GM12878 (cell line): ENCODE data around the gene NOC2L. TPM values are rescaled to one million over a fixed set of nuclear protein-coding genes. Genes with fewer than 3 reads are reported as not detected.

ENCODE experiments used
- ATAC-seq: fragments of 200-7000 bp; cut with Tn5 transposase; 3 replicates; pipeline ENCODE4 v1.9.1; 2020; ENCODE audit warnings: mild to moderate bottlenecking, moderate library complexity
- BruUV-seq: library from RNA; stranded (reverse); fragments of 400-500 nt; replicated peaks from 2 replicates; lab custom pipeline; 2021; lab: Mats Ljungman, UMichigan
- CTCF ChIA-PET: fragments of 300-600 bp; sonication (Branson Sonifier 250); formaldehyde crosslinking; extraction: SDS; loops from one replicate; lab custom pipeline; 2021; ENCODE audit warnings: inconsistent platforms; lab: Yijun Ruan, JAX
- POLR2A ChIA-PET: fragments of 350-600 bp; formaldehyde crosslinking; extraction: SDS; loops from one replicate; lab custom pipeline; 2021; ENCODE audit warnings: inconsistent platforms; lab: Charles Lee
- RAD21 ChIA-PET: fragments of 300-600 bp; sonication (Branson Sonifier 250); formaldehyde crosslinking; loops from one replicate; lab custom pipeline; 2023; ENCODE audit warnings: antibody characterized with exemption; ENCODE audit not compliant: unreplicated experiment; lab: Charles Lee
- SMC1A ChIA-PET: fragments of 300-600 bp; sonication (Branson Sonifier 250); formaldehyde crosslinking; loops from one replicate; lab custom pipeline; 2023; ENCODE audit not compliant: unreplicated experiment, uncharacterized antibody; lab: Charles Lee
- DNase-seq: peaks from one replicate; pipeline ENCODE4 v3.0.0-alpha.2; 2011; ENCODE audit warnings: low read depth, low spot score
- FAIRE-seq: peaks from 3 replicates; lab custom pipeline; 2011; peaks lifted over from hg19 to GRCh38; lab: Jason Lieb, UNC
- H2AFZ ChIP-seq: 2 replicates; pipeline ENCODE4 v1.6.0; 2011; ENCODE audit warnings: low read depth, low read length, control low read depth; ENCODE audit not compliant: control insufficient read depth
- H3K27ac ChIP-seq: 2 replicates; pipeline ENCODE4 v1.5.1; 2011; ENCODE audit warnings: control low read depth; ENCODE audit not compliant: control insufficient read depth, insufficient read depth
- H3K27me3 ChIP-seq, 2 experiments: replicated peaks in 1 of 2; 2 replicates each; pipeline versions ENCODE4 v1.6.0 to v1.6.1; 2011; ENCODE audit warnings: low read length in 1 of 2; ENCODE audit not compliant: control insufficient read depth in 2 of 2, insufficient read depth in 2 of 2
- H3K36me3 ChIP-seq, 2 experiments: 2 replicates each; pipeline ENCODE4 v1.5.1; 2011; ENCODE audit warnings: low read length in 1 of 2; ENCODE audit not compliant: control insufficient read depth in 2 of 2, insufficient read depth in 2 of 2
- H3K4me1 ChIP-seq: 2 replicates; pipeline ENCODE4 v1.6.1; 2011; ENCODE audit warnings: mild to moderate bottlenecking, low read length, moderate library complexity, mixed read lengths; ENCODE audit not compliant: control insufficient read depth, insufficient read depth
- H3K4me2 ChIP-seq: 2 replicates; pipeline ENCODE4 v1.6.0; 2011; ENCODE audit warnings: control low read depth; ENCODE audit not compliant: control insufficient read depth, insufficient read depth
- H3K4me3 ChIP-seq: fragments of 200-600 bp; sonication (generic); 2 replicates; pipeline ENCODE4 v1.5.1; 2016
- H3K79me2 ChIP-seq: 2 replicates; pipeline ENCODE4 v1.6.0; 2011; ENCODE audit warnings: low read length; ENCODE audit not compliant: control insufficient read depth, insufficient read depth
- H3K9ac ChIP-seq: 2 replicates; pipeline ENCODE4 v1.8.0; 2011; ENCODE audit warnings: low read length, control low read depth, mixed read lengths; ENCODE audit not compliant: control insufficient read depth, insufficient read depth
- H3K9me3 ChIP-seq: replicated peaks from 3 replicates; pipeline ENCODE4 v1.5.1; 2011; ENCODE audit warnings: mild to moderate bottlenecking, low read length; ENCODE audit not compliant: control insufficient read depth, insufficient read depth
- H4K20me1 ChIP-seq: 2 replicates; pipeline ENCODE4 v1.6.0; 2011; ENCODE audit not compliant: control insufficient read depth, insufficient read depth
- ATF7 ChIP-seq: fragments of 450-650 bp; IDR thresholded peaks from 2 replicates; pipeline ENCODE4 v1.6.1; 2016; ENCODE audit warnings: low read depth, mild to moderate bottlenecking
- ETV6 ChIP-seq, 2 experiments: fragments of 450-650 bp in 1 of 2; IDR thresholded peaks in 1 of 2; conservative IDR thresholded peaks in 1 of 2; 2 replicates each; pipeline ENCODE4 v1.6.1; 2014; ENCODE audit warnings: antibody characterized with exemption in 1 of 2, borderline replicate concordance in 1 of 2, low read depth in 1 of 2, mild to moderate bottlenecking in 1 of 2, moderate library complexity in 1 of 2
- HCFC1 ChIP-seq: fragments of 150-350 bp; IDR thresholded peaks from 2 replicates; pipeline ENCODE4 v1.6.1; 2014; ENCODE audit warnings: low read length
- IKZF1 ChIP-seq: fragments of 450-650 bp; conservative IDR thresholded peaks from 2 replicates; pipeline ENCODE4 v1.6.1; 2017; ENCODE audit warnings: antibody characterized with exemption, mild to moderate bottlenecking
- MYC ChIP-seq: IDR thresholded peaks from 2 replicates; pipeline ENCODE4 v1.6.1; 2011; ENCODE audit warnings: mild to moderate bottlenecking, low read length, moderate library complexity, inconsistent platforms; ENCODE audit not compliant: insufficient read depth, insufficient replicate concordance, insufficient read length, severe bottlenecking
- NBN ChIP-seq: fragments of 450-650 bp; IDR thresholded peaks from 2 replicates; pipeline ENCODE4 v1.6.1; 2016
- NFYA ChIP-seq: IDR thresholded peaks from 2 replicates; pipeline ENCODE4 v1.6.1; 2011; ENCODE audit warnings: low read depth, mild to moderate bottlenecking, low read length, improper control_type of control experiment, borderline replicate concordance
- NR2C1 ChIP-seq: fragments of 450-650 bp; IDR thresholded peaks from 2 replicates; pipeline ENCODE4 v1.6.1; 2017; ENCODE audit warnings: antibody characterized with exemption, mild to moderate bottlenecking, moderate library complexity
- NR2F1 ChIP-seq: fragments of 450-650 bp; conservative IDR thresholded peaks from 2 replicates; pipeline ENCODE4 v1.6.1; 2017; ENCODE audit warnings: mild to moderate bottlenecking
- SIX5 ChIP-seq: IDR thresholded peaks from 2 replicates; pipeline ENCODE4 v1.6.1; 2011; ENCODE audit warnings: mild to moderate bottlenecking, low read depth, low read length, moderate library complexity; ENCODE audit not compliant: severe bottlenecking
- TAF1 ChIP-seq: IDR thresholded peaks from 2 replicates; pipeline ENCODE4 v1.6.1; 2011; ENCODE audit warnings: mild to moderate bottlenecking, low read depth, low read length, borderline replicate concordance
- WGBS: methylation state at CpG from one replicate; pipeline ENCODE4 v1.1.6; 2016; ENCODE audit warnings: low lambda C conversion rate; ENCODE audit not compliant: insufficient replicate concordance, insufficient coverage; ENCODE audit errors: missing lambda C conversion rate; 5-methylcytosine and 5-hydroxymethylcytosine counted together
- in situ Hi-C: fragments of 300-500 bp; cut with MboI; formaldehyde crosslinking; loops from 9 replicates; pipeline ENCODE4 v1.14.3; 2018; ENCODE audit warnings: mixed read lengths
- intact Hi-C: fragments of 100-400 bp; cut with micrococcal nuclease; formaldehyde crosslinking; loops from one replicate; pipeline ENCODE4 v1.14.2; 2022; ENCODE audit not compliant: unreplicated experiment
- polyA plus RNA-seq, 11 experiments: library from polyadenylated mRNA; depleted of rRNA in 4 of 11; unstranded in 6 of 11; stranded (reverse) in 5 of 11; fragments of >200 nt; fragmentation: Nextera tagmentation in 4 of 11; fragmentation: Illumina TruSeq in 1 of 11; extraction: Ambion mirVana in 4 of 11; extraction: Trizol in 1 of 11; gene quantifications; 1 replicate in 1 of 11; 2 replicates in 10 of 11; pipeline versions ENCODE4 v1.2.1 to v1.2.3, GENCODE V29; 2011 to 2016; ENCODE audit warnings: inconsistent platforms in 2 of 11, missing spikeins in 2 of 11, low read depth in 1 of 11
- total RNA-seq, 4 experiments: library from RNA; depleted of rRNA in 3 of 4; stranded (reverse); fragments of >200 nt in 3 of 4; fragmentation: Illumina TruSeq in 1 of 4; extraction: Trizol in 1 of 4; gene quantifications; 2 replicates each; pipeline versions ENCODE4 v1.2.1 to v1.2.3, GENCODE V29; 2013 to 2021
- TF ChIP-seq, protein P1 (sequence below): fragments of 450-650 bp; IDR thresholded peaks from 2 replicates; pipeline ENCODE4 v1.6.1; 2017; ENCODE audit warnings: mild to moderate bottlenecking, moderate library complexity
- TF ChIP-seq, protein P2 (sequence below): fragments of 150-350 bp; IDR thresholded peaks from 2 replicates; pipeline ENCODE4 v1.6.1; 2014; ENCODE audit warnings: mild to moderate bottlenecking, low read depth, low read length

NOC2L gene
- total and polyA plus RNA-seq, 10 of the 15 experiments (the other 5 are each of a cell fraction or from before 2014, with no cell fraction given), result 1.3 to 171 (median 64.3) TPM

DNA sequence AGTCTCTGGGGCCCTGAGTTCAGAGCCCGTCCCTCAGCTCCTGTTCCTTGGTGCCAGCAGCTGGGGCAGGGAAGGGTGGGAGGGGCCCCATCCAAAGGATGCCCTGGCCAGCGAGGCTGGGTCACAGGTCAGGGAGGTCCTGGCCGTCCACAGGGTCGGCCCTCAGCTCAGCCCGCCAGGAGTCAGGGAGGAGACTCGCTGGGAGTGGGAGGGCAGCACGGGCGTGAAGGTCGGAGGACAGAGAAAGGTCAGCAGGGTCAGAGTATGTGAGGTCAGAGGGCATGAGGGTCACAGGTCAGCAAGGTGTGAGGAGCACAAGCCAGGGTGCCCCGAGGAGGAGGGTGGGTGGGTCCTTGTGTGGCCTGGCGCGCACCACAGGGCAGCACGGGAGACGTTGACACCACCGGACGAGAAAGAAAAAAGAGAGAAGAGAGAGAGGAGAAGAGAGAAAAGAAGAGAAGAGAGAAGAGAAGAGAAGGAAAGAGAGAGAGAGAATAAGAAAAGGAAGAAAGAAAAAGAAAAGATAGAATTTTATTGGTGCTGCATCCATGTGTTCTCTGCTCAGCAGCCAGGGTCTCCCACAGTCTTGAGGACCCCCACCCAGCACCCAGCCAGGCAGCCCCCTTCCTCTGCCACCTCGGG is 15.8 kb upstream of the NOC2L start:
- Histone ChIP-seq H3K27ac (no peak overlapping the region), H3K4me1 (no peaks in the 10 kb centered on the region), H3K4me3 (no peak overlapping the region), H3K36me3 (no peaks in the 10 kb centered on the region), H3K9ac (no peak overlapping the region), H3K4me2 (no peak overlapping the region), H3K79me2 (no peaks in the 10 kb centered on the region), H4K20me1 (no peaks in the 10 kb centered on the region), H2AFZ (no peak overlapping the region), H3K9me3 (no peaks in the 10 kb centered on the region; the same call in 2 of the 3 replicates), H3K27me3 (no peaks in the 10 kb centered on the region)
- ChIA-PET SMC1A (no interaction called here), RAD21 (no interaction called here), CTCF (interaction anchor here (1.4 kb wide), 1 partner anchor 69 kb away, joined by 5 read pairs; no protein-coding TSS in a partner anchor), POLR2A (no interaction called here)
- TF ChIP-seq NFYA (no peak), NR2F1 (peak; percentile 71), NR2C1 (peak; percentile 73), NBN (no peak), IKZF1 (no peak), ETV6 (conservative IDR thresholded peaks at IDR 0.05 in 1 of 2, IDR thresholded peaks at IDR 0.05 in 1 of 2; ENCODE audit: borderline replicate concordance in 1 of 2, low read depth in 1 of 2) (no peak), ATF7 (no peak), TAF1 (no peak), SIX5 (no peak), HCFC1 (no peak), MYC (no peak)
- TF ChIP-seq, protein P1, sequence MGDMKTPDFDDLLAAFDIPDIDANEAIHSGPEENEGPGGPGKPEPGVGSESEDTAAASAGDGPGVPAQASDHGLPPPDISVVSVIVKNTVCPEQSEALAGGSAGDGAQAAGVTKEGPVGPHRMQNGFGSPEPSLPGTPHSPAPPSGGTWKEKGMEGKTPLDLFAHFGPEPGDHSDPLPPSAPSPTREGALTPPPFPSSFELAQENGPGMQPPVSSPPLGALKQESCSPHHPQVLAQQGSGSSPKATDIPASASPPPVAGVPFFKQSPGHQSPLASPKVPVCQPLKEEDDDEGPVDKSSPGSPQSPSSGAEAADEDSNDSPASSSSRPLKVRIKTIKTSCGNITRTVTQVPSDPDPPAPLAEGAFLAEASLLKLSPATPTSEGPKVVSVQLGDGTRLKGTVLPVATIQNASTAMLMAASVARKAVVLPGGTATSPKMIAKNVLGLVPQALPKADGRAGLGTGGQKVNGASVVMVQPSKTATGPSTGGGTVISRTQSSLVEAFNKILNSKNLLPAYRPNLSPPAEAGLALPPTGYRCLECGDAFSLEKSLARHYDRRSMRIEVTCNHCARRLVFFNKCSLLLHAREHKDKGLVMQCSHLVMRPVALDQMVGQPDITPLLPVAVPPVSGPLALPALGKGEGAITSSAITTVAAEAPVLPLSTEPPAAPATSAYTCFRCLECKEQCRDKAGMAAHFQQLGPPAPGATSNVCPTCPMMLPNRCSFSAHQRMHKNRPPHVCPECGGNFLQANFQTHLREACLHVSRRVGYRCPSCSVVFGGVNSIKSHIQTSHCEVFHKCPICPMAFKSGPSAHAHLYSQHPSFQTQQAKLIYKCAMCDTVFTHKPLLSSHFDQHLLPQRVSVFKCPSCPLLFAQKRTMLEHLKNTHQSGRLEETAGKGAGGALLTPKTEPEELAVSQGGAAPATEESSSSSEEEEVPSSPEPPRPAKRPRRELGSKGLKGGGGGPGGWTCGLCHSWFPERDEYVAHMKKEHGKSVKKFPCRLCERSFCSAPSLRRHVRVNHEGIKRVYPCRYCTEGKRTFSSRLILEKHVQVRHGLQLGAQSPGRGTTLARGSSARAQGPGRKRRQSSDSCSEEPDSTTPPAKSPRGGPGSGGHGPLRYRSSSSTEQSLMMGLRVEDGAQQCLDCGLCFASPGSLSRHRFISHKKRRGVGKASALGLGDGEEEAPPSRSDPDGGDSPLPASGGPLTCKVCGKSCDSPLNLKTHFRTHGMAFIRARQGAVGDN, result no peak
- TF ChIP-seq, protein P2, sequence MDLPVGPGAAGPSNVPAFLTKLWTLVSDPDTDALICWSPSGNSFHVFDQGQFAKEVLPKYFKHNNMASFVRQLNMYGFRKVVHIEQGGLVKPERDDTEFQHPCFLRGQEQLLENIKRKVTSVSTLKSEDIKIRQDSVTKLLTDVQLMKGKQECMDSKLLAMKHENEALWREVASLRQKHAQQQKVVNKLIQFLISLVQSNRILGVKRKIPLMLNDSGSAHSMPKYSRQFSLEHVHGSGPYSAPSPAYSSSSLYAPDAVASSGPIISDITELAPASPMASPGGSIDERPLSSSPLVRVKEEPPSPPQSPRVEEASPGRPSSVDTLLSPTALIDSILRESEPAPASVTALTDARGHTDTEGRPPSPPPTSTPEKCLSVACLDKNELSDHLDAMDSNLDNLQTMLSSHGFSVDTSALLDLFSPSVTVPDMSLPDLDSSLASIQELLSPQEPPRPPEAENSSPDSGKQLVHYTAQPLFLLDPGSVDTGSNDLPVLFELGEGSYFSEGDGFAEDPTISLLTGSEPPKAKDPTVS, result no peak
- BruUV-seq, result no TSS peak
- DNase-seq (no peak), FAIRE-seq (no peak), ATAC-seq (no peak)
- 41% methylated on average over 17 of the region's 17 CpGs for WGBS
- in situ Hi-C loops (no loop called here), intact Hi-C loops (no loop called here)
